Measurements from ENCODE around the gene SPEM3.
A peak's percentile ranks its signal among the peaks of the same experiment; 100 is the strongest.

The SPEM3 gene

DNA sequence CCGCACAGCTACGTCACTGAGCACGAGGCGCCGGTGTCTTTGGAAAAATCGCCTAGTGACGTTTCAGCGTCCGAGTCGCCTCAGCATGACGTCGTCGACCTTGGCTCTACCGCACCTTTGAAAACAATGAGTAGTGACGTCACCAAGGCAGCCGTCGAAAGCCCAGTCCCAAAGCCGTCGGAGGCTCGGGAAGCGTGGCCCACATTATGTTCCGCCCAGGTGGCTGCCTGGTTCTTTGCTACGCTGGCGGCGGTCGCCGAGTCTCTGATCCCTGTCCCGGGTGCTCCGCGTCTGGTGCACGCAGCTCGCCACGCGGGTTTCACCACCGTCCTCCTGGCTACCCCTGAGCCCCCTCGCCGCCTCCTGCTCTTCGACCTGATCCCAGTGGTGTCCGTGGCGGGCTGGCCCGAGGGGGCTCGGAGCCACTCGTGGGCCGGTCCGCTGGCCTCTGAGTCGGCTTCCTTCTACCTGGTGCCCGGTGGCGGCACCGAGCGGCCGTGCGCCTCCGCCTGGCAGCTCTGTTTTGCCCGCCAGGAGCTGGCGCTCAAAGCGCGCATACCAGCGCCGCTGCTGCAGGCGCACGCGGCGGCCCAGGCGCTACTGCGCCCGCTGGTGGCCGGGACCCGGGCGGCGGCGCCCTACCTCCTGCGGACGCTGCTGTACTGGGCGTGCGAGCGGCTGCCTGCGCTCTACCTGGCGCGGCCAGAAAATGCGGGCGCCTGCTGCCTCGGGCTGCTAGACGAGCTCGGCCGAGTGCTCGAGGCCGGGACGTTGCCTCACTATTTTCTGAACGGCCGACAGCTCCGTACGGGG, 8.1 kb downstream of the SPEM3 start:
- H4K20me1 ChIP-seq (ENCODE audit: insufficient read depth, low read length) = no peaks in the 10 kb centered on the region
- TF ChIP-seq EZH2phosphoT487 (IDR thresholded peaks at IDR 0.05; ENCODE audit: low read depth) (no peak), CTCF (IDR thresholded peaks at IDR 0.05; ENCODE audit: low read depth, low read length) (no peak)
- no peak overlapping the region for H3K9ac ChIP-seq (ENCODE audit: low read length)
- no peak overlapping the region for H2AFZ ChIP-seq (ENCODE audit: low read depth, low read length)
- 0 out of 2 replicates have a peak, but pooled peaks cover 3% of the 10 kb centered on the region for H3K27me3 ChIP-seq (ENCODE audit: low read depth, low read length)
- peaks cover 12% of the 10 kb centered on the region for H3K4me1 ChIP-seq (ENCODE audit: low read length)
- no peaks in the 10 kb centered on the region for H3K9me3 ChIP-seq (ENCODE audit: insufficient read depth, low read length)
- H3K4me2 ChIP-seq (ENCODE audit: low read length) = peak overlapping the region; percentile 84
- H3K79me2 ChIP-seq (ENCODE audit: low read length) = no peaks in the 10 kb centered on the region
- no peak overlapping the region for H3K27ac ChIP-seq (ENCODE audit: low read length)
- H3K4me3 ChIP-seq (ENCODE audit: low read length) = no peak overlapping the region
- H3K36me3 ChIP-seq (replicated peaks; ENCODE audit: low read depth, low read length) = no peaks in the 10 kb centered on the region

GRCh38 chr17:7437369-7437863, 8.8 kb downstream of the SPEM3 start:
- TF ChIP-seq CTCF (IDR thresholded peaks at IDR 0.05; ENCODE audit: low read depth, low read length) = no peak
- TF ChIP-seq EZH2phosphoT487 (IDR thresholded peaks at IDR 0.05; ENCODE audit: low read depth) = no peak
- H4K20me1 ChIP-seq (ENCODE audit: insufficient read depth, low read length) = no peaks in the 10 kb centered on the region
- no peak overlapping the region for H3K9ac ChIP-seq (ENCODE audit: low read length)
- no peaks in the 10 kb centered on the region for H3K79me2 ChIP-seq (ENCODE audit: low read length)
- H3K4me3 ChIP-seq (ENCODE audit: low read length) = no peak overlapping the region
- H3K27ac ChIP-seq (ENCODE audit: low read length) = no peak overlapping the region
- H2AFZ ChIP-seq (ENCODE audit: low read depth, low read length) = no peak overlapping the region
- H3K27me3 ChIP-seq (ENCODE audit: low read depth, low read length) = 0 out of 2 replicates have a peak, but pooled peaks cover 3% of the 10 kb centered on the region
- peaks cover 12% of the 10 kb centered on the region for H3K4me1 ChIP-seq (ENCODE audit: low read length)
- no peak overlapping the region for H3K4me2 ChIP-seq (ENCODE audit: low read length)
- H3K9me3 ChIP-seq (ENCODE audit: insufficient read depth, low read length) = no peaks in the 10 kb centered on the region
- no peaks in the 10 kb centered on the region for H3K36me3 ChIP-seq (replicated peaks; ENCODE audit: low read depth, low read length)

- no peak for TF ChIP-seq EZH2phosphoT487 (IDR thresholded peaks at IDR 0.05; ENCODE audit: low read depth)
- no peak for TF ChIP-seq CTCF (IDR thresholded peaks at IDR 0.05; ENCODE audit: low read depth, low read length)
- H2AFZ ChIP-seq (ENCODE audit: low read depth, low read length) = no peak overlapping the region
- no peak overlapping the region for H3K27ac ChIP-seq (ENCODE audit: low read length)
- H3K4me1 ChIP-seq (ENCODE audit: low read length) = peaks cover 12% of the 10 kb centered on the region
- no peak overlapping the region for H3K9ac ChIP-seq (ENCODE audit: low read length)
- H3K4me3 ChIP-seq (ENCODE audit: low read length) = no peak overlapping the region
- H3K9me3 ChIP-seq (ENCODE audit: insufficient read depth, low read length) = no peaks in the 10 kb centered on the region
- H3K4me2 ChIP-seq (ENCODE audit: low read length) = no peak overlapping the region
- no peaks in the 10 kb centered on the region for H4K20me1 ChIP-seq (ENCODE audit: insufficient read depth, low read length)
- no peaks in the 10 kb centered on the region for H3K36me3 ChIP-seq (replicated peaks; ENCODE audit: low read depth, low read length)
- H3K79me2 ChIP-seq (ENCODE audit: low read length) = no peaks in the 10 kb centered on the region
- H3K27me3 ChIP-seq (ENCODE audit: low read depth, low read length) = 0 out of 2 replicates have a peak, but pooled peaks cover 3% of the 10 kb centered on the region
These were observed 9.4 kb downstream of the SPEM3 start for GRCh38 chr17:7437950-7438614.
